ENCODE measurements around the gene SF1.

DNA sequence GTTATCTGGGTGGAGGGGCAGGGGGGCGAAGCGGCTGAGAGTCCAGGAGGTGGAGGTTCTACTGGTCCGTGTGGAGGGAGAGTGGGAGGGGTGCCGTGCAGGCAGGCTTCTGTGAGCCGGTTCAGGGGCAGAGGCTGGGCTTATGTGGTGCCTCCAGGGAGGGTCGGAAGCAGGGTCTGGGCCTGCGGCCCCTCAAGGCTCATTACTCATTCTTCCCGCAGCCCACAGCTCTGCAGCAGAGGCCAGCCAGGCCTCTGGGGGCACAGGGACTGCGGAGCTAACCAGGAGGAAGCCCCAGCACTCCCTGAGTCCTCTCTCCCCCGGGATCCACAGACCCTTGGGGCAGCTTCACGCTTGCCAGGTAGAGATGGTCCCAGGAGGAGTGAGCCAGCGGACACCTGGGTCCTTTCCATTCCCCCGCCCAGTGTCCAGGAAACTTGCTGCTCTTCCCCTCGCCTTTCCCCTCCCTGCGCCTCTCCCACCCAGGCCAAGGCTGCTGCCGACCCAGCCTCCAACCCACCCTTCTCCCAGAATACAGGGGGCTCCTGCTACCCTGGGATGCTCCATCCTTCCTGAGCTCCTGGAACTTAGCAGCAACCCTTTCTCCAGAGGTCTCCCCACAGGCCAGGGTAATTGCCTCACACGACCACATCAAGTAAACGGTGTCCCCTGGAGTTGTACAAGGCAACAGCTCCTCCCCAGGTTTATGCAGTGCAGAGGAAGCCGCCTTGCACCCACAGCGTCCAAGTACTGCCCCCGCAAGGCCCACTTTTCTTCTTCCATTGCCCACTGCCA, 61.7 kb downstream of the SF1 start:
- TF ChIP-seq, protein P1, sequence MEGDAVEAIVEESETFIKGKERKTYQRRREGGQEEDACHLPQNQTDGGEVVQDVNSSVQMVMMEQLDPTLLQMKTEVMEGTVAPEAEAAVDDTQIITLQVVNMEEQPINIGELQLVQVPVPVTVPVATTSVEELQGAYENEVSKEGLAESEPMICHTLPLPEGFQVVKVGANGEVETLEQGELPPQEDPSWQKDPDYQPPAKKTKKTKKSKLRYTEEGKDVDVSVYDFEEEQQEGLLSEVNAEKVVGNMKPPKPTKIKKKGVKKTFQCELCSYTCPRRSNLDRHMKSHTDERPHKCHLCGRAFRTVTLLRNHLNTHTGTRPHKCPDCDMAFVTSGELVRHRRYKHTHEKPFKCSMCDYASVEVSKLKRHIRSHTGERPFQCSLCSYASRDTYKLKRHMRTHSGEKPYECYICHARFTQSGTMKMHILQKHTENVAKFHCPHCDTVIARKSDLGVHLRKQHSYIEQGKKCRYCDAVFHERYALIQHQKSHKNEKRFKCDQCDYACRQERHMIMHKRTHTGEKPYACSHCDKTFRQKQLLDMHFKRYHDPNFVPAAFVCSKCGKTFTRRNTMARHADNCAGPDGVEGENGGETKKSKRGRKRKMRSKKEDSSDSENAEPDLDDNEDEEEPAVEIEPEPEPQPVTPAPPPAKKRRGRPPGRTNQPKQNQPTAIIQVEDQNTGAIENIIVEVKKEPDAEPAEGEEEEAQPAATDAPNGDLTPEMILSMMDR (IDR thresholded peaks at IDR 0.05), result no peak
- TF ChIP-seq POLR2A (IDR thresholded peaks at IDR 0.05) (no peak), POLR2AphosphoS5 (IDR thresholded peaks at IDR 0.05; ENCODE audit: insufficient read depth in 1 of 2, low read depth in 1 of 2) (no peak)

Measured in vagina (tissue), 2 donors.